ENCODE measurements around the gene CSTF1.

Gene CSTF1

GRCh38 chr20:56385130-56385529 is 7.3 kb upstream of the CSTF1 start:
- TF ChIP-seq FOXM1 (IDR thresholded peaks at IDR 0.05; ENCODE audit: borderline replicate concordance, low read depth) (no peak), RAD21 (IDR thresholded peaks at IDR 0.05; ENCODE audit: low read depth) (no peak), TCF12 (IDR thresholded peaks at IDR 0.05; ENCODE audit: low read depth) (no peak), YY1 (IDR thresholded peaks at IDR 0.05; ENCODE audit: low read depth) (no peak), NFIC (IDR thresholded peaks at IDR 0.05) (no peak), EGR1 (IDR thresholded peaks at IDR 0.05) (no peak), EP300 (IDR thresholded peaks at IDR 0.05; ENCODE audit: borderline replicate concordance) (no peak), ZBTB7A (IDR thresholded peaks at IDR 0.05; ENCODE audit: low read depth) (no peak), TEAD4 (IDR thresholded peaks at IDR 0.05) (no peak), CREB1 (IDR thresholded peaks at IDR 0.05; ENCODE audit: low read depth) (no peak), TAF1 (IDR thresholded peaks at IDR 0.05; ENCODE audit: low read depth) (no peak), CEBPB (IDR thresholded peaks at IDR 0.05) (no peak)
- TF ChIP-seq, protein P1, sequence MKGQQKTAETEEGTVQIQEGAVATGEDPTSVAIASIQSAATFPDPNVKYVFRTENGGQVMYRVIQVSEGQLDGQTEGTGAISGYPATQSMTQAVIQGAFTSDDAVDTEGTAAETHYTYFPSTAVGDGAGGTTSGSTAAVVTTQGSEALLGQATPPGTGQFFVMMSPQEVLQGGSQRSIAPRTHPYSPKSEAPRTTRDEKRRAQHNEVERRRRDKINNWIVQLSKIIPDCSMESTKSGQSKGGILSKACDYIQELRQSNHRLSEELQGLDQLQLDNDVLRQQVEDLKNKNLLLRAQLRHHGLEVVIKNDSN (IDR thresholded peaks at IDR 0.05): no peak
- TF ChIP-seq, protein P2, sequence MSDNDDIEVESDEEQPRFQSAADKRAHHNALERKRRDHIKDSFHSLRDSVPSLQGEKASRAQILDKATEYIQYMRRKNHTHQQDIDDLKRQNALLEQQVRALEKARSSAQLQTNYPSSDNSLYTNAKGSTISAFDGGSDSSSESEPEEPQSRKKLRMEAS (IDR thresholded peaks at IDR 0.05): no peak
- TF ChIP-seq, protein P3, sequence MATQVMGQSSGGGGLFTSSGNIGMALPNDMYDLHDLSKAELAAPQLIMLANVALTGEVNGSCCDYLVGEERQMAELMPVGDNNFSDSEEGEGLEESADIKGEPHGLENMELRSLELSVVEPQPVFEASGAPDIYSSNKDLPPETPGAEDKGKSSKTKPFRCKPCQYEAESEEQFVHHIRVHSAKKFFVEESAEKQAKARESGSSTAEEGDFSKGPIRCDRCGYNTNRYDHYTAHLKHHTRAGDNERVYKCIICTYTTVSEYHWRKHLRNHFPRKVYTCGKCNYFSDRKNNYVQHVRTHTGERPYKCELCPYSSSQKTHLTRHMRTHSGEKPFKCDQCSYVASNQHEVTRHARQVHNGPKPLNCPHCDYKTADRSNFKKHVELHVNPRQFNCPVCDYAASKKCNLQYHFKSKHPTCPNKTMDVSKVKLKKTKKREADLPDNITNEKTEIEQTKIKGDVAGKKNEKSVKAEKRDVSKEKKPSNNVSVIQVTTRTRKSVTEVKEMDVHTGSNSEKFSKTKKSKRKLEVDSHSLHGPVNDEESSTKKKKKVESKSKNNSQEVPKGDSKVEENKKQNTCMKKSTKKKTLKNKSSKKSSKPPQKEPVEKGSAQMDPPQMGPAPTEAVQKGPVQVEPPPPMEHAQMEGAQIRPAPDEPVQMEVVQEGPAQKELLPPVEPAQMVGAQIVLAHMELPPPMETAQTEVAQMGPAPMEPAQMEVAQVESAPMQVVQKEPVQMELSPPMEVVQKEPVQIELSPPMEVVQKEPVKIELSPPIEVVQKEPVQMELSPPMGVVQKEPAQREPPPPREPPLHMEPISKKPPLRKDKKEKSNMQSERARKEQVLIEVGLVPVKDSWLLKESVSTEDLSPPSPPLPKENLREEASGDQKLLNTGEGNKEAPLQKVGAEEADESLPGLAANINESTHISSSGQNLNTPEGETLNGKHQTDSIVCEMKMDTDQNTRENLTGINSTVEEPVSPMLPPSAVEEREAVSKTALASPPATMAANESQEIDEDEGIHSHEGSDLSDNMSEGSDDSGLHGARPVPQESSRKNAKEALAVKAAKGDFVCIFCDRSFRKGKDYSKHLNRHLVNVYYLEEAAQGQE (IDR thresholded peaks at IDR 0.05; ENCODE audit: low read depth): no peak

GRCh38 chr20:56386219-56386618 is 6.2 kb upstream of the CSTF1 start:
- TF ChIP-seq ZBTB7A (IDR thresholded peaks at IDR 0.05; ENCODE audit: low read depth) (no peak), TCF12 (IDR thresholded peaks at IDR 0.05; ENCODE audit: low read depth) (no peak), NFIC (IDR thresholded peaks at IDR 0.05) (no peak), FOXM1 (IDR thresholded peaks at IDR 0.05; ENCODE audit: borderline replicate concordance, low read depth) (no peak), CEBPB (IDR thresholded peaks at IDR 0.05) (no peak), TAF1 (IDR thresholded peaks at IDR 0.05; ENCODE audit: low read depth) (no peak), CREB1 (IDR thresholded peaks at IDR 0.05; ENCODE audit: low read depth) (no peak), EP300 (IDR thresholded peaks at IDR 0.05; ENCODE audit: borderline replicate concordance) (no peak)
- TF ChIP-seq, protein P2 (IDR thresholded peaks at IDR 0.05): no peak
- TF ChIP-seq, protein P1 (IDR thresholded peaks at IDR 0.05): no peak
- TF ChIP-seq, protein P3 (IDR thresholded peaks at IDR 0.05; ENCODE audit: low read depth): no peak

DNA sequence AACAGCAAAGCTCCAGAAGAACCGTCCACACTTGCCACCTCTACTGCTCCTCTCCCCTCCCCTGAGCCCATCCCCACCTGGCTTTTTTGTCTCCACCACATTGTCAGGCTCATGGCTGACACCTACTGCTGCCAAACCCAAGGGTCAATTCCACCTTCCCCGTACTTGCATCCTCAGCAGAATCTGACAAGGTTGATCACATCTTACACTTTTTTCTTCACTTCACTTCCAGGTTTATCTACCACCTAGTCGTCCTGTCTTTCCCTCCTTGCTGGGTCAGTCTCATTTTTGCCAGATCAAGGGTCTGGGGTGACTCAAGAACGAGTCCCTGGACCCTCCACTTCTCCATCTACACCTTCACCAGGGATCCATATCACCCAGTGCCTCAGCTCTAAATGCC is 3.6 kb upstream of the CSTF1 start:
- TF ChIP-seq, protein P2 (IDR thresholded peaks at IDR 0.05): no peak
- TF ChIP-seq EP300 (IDR thresholded peaks at IDR 0.05; ENCODE audit: borderline replicate concordance) (no peak), TAF1 (IDR thresholded peaks at IDR 0.05; ENCODE audit: low read depth) (no peak), YY1 (IDR thresholded peaks at IDR 0.05; ENCODE audit: low read depth) (no peak), ZBTB7A (IDR thresholded peaks at IDR 0.05; ENCODE audit: low read depth) (no peak)

DNA sequence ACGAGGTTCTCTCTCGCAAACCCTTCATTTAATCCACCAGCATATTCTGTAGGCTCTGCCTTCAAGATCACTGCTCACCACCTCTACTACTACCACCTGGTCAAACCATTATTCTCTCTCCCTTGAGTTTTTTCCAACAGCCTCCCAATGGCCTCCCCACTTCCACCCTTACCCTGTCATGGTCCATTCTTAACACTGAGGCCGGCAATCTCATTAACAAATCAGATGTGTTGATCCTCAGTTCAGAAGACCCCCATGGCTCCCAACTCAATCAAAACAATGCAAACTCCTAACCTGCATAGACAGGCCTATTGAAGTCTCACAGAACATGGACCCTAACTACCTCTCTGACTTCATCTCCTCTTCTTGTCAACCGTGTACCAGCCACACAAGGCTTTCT is 2.6 kb upstream of the CSTF1 start:
- TF ChIP-seq NFIC (IDR thresholded peaks at IDR 0.05): no peak
- no peak for TF ChIP-seq YY1 (IDR thresholded peaks at IDR 0.05; ENCODE audit: low read depth)
- TF ChIP-seq, protein P2 (IDR thresholded peaks at IDR 0.05): no peak
- no peak for TF ChIP-seq TCF12 (IDR thresholded peaks at IDR 0.05; ENCODE audit: low read depth)

DNA sequence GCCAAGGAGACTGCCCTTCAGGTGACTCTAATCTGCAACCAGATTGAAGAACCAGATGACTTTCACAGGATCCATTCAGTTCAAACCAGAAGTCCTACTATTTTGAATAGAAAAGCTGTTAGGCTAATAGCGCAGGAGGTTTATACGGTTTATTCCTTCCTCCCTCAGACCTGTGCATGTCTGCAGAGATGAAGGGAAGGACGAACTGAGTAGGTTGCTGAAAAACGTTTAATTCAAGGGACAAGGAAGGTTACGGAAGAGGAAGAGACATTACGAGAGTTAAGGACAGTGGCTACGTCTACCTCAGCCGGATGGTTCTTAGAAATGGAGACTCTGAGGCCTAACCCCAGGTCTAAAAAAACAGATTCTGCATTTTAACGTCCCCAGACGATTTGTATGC is 1.4 kb upstream of the CSTF1 start:
- no peak for TF ChIP-seq EP300 (IDR thresholded peaks at IDR 0.05; ENCODE audit: borderline replicate concordance)
- no peak for TF ChIP-seq EGR1 (IDR thresholded peaks at IDR 0.05)
- TF ChIP-seq TAF1 (IDR thresholded peaks at IDR 0.05; ENCODE audit: low read depth): no peak

DNA sequence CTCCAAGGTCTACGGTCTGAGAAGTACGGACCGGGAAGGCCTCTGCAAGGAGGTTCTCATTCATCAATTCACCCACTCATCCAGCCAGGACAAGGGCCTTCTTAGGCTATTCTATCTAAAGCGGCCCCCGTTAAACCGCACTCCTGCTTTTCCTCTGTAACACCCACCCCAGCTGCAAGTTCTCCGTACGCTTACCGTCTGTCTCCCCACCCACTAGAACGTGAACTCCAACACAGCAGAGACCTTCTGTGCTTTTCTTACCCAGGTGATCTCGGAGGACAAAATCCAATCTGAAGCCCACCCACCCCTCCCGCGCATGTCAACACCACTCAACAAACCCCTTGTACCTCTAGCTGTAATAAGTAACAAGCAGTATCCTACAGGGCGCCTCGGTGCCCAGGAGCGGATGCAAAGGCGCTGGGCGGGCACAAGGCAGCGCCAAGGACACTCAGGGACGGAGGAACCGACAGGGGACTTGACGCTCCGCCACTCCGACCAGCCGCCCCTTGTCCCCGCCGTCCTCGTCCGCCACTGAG is 781 bp upstream of the CSTF1 start:
- no peak for TF ChIP-seq YY1 (IDR thresholded peaks at IDR 0.05; ENCODE audit: low read depth)
- no peak for TF ChIP-seq RAD21 (IDR thresholded peaks at IDR 0.05; ENCODE audit: low read depth)
- no peak for TF ChIP-seq EGR1 (IDR thresholded peaks at IDR 0.05)
- TF ChIP-seq TAF1 (IDR thresholded peaks at IDR 0.05; ENCODE audit: low read depth): no peak
- TF ChIP-seq, protein P3 (IDR thresholded peaks at IDR 0.05; ENCODE audit: low read depth): no peak
- TF ChIP-seq EP300 (IDR thresholded peaks at IDR 0.05; ENCODE audit: borderline replicate concordance): no peak
- TF ChIP-seq TCF12 (IDR thresholded peaks at IDR 0.05; ENCODE audit: low read depth): no peak
- TF ChIP-seq TEAD4 (IDR thresholded peaks at IDR 0.05): no peak
- TF ChIP-seq, protein P2 (IDR thresholded peaks at IDR 0.05): no peak
- TF ChIP-seq NFIC (IDR thresholded peaks at IDR 0.05): no peak
